K562 (cell line): ENCODE results near the gene HNRNPA3. TPM values are rescaled to one million over a fixed set of nuclear protein-coding genes. Genes with fewer than 3 reads are reported as not detected.

ENCODE experiments used
- E2F3 ChIP-seq: fragments of 250-450 bp; sonication (Bioruptor Pico); IDR thresholded peaks from 2 replicates; pipeline ENCODE4 v1.4.0; 2020; ENCODE audit warnings: mild to moderate bottlenecking
- EWSR1 ChIP-seq: fragments of 450-650 bp; IDR thresholded peaks from 2 replicates; pipeline ENCODE4 v1.6.1; 2018; ENCODE audit warnings: borderline replicate concordance, mild to moderate bottlenecking, low read depth, moderate library complexity; ENCODE audit not compliant: partially characterized antibody
- KDM4B ChIP-seq, 2 experiments: fragments of 450-650 bp in 1 of 2; sonication (generic) in 1 of 2; IDR thresholded peaks; 2 replicates each; pipeline ENCODE4 v1.6.1; 2016 to 2017; ENCODE audit warnings: borderline replicate concordance in 2 of 2, antibody characterized with exemption in 1 of 2, low read depth in 1 of 2, mild to moderate bottlenecking in 1 of 2
- NFRKB ChIP-seq: fragments of 450-650 bp; IDR thresholded peaks from 2 replicates; pipeline ENCODE4 v1.6.1; 2016; ENCODE audit warnings: low read depth
- PURB ChIP-seq: sonication (generic); formaldehyde crosslinking; IDR thresholded peaks from 2 replicates; pipeline ENCODE4 v1.9.0; 2021; ENCODE audit warnings: low read depth, mild to moderate bottlenecking, missing genetic modification reagents
- ZNF347 ChIP-seq: fragments of 450-650 bp; formaldehyde crosslinking; IDR thresholded peaks from 2 replicates; pipeline ENCODE4 v1.4.0; 2020; ENCODE audit warnings: low read depth, mild to moderate bottlenecking, moderate library complexity
- ZNF354B ChIP-seq: fragments of 250-450 bp; sonication (Bioruptor Pico); IDR thresholded peaks from 2 replicates; pipeline ENCODE4 v1.4.0; 2020
- polyA plus RNA-seq, 8 experiments: library from polyadenylated mRNA; depleted of rRNA in 4 of 8; stranded (reverse) in 5 of 8; unstranded in 3 of 8; fragments of >200 nt; fragmentation: Nextera tagmentation in 2 of 8; fragmentation: Illumina TruSeq in 1 of 8; extraction: Ambion mirVana in 2 of 8; extraction: Trizol in 1 of 8; gene quantifications; 2 replicates each; pipeline versions ENCODE4 v1.2.1 to v1.2.3, GENCODE V29; 2011 to 2014; ENCODE audit warnings: inconsistent platforms in 1 of 8, missing spikeins in 1 of 8
- total RNA-seq, 7 experiments: library from RNA; depleted of rRNA in 6 of 7; stranded (reverse); fragments of >200 nt in 6 of 7; fragmentation: Illumina TruSeq in 2 of 7; extraction: Trizol in 2 of 7; gene quantifications; 2 replicates each; pipeline versions ENCODE4 v1.2.1 to v1.2.3, GENCODE V29; 2011 to 2021; ENCODE audit warnings: low replicate concordance in 1 of 7
- TF ChIP-seq, protein P1 (sequence below), 2 experiments: fragments of 450-650 bp in 1 of 2; sonication (generic) in 1 of 2; formaldehyde crosslinking in 1 of 2; IDR thresholded peaks; 2 replicates each; pipeline versions ENCODE4 v1.7.1 to v1.9.0; 2016 to 2022; ENCODE audit warnings: inconsistent platforms in 1 of 2, mild to moderate bottlenecking in 1 of 2, missing genetic modification reagents in 1 of 2
- TF ChIP-seq, protein P2 (sequence below), 2 experiments: fragments of 450-650 bp in 1 of 2; sonication (generic) in 1 of 2; formaldehyde crosslinking in 1 of 2; IDR thresholded peaks in 1 of 2; conservative IDR thresholded peaks in 1 of 2; 2 replicates each; pipeline versions ENCODE4 v1.6.1 to v1.8.1; 2016 to 2023; ENCODE audit warnings: mild to moderate bottlenecking in 2 of 2, moderate library complexity in 2 of 2, inconsistent platforms in 1 of 2, missing genetic modification reagents in 1 of 2

Gene HNRNPA3
- total and polyA plus RNA-seq, 9 of the 15 experiments (the other 6 are each of a cell fraction or from before 2014, with no cell fraction given) = 72.8 to 428 (median 192) TPM

DNA sequence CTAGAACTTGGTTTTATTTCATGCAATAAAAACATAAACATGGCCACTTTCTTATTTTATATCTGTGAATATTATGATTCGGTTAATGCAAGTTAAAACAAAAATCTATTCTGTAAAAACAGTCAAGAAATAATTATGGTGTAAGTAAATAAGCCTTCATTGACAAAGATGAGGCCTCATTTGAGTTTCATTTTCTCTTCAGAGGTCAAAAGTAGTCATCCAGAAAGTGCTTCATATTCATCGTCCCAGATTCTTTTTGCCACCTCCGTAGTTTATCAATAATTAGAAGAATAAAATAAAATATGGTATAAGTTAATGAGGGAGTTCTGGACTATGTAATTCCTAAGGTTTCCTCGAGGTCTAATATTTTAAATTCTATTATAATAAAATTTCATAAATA lies 19.4 kb upstream of the HNRNPA3 start (continued):
- TF ChIP-seq, protein P1, sequence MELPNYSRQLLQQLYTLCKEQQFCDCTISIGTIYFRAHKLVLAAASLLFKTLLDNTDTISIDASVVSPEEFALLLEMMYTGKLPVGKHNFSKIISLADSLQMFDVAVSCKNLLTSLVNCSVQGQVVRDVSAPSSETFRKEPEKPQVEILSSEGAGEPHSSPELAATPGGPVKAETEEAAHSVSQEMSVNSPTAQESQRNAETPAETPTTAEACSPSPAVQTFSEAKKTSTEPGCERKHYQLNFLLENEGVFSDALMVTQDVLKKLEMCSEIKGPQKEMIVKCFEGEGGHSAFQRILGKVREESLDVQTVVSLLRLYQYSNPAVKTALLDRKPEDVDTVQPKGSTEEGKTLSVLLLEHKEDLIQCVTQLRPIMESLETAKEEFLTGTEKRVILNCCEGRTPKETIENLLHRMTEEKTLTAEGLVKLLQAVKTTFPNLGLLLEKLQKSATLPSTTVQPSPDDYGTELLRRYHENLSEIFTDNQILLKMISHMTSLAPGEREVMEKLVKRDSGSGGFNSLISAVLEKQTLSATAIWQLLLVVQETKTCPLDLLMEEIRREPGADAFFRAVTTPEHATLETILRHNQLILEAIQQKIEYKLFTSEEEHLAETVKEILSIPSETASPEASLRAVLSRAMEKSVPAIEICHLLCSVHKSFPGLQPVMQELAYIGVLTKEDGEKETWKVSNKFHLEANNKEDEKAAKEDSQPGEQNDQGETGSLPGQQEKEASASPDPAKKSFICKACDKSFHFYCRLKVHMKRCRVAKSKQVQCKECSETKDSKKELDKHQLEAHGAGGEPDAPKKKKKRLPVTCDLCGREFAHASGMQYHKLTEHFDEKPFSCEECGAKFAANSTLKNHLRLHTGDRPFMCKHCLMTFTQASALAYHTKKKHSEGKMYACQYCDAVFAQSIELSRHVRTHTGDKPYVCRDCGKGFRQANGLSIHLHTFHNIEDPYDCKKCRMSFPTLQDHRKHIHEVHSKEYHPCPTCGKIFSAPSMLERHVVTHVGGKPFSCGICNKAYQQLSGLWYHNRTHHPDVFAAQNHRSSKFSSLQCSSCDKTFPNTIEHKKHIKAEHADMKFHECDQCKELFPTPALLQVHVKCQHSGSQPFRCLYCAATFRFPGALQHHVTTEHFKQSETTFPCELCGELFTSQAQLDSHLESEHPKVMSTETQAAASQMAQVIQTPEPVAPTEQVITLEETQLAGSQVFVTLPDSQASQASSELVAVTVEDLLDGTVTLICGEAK (IDR thresholded peaks at IDR 0.05) = no peak
- TF ChIP-seq, protein P1 (CRISPR knock-in tag; IDR thresholded peaks at IDR 0.05) = no peak
- TF ChIP-seq E2F3 (CRISPR knock-in tag) (no peak), KDM4B (IDR thresholded peaks at IDR 0.05; ENCODE audit: borderline replicate concordance in 2 of 2, low read depth in 1 of 2) (no peak), NFRKB (no peak), PURB (CRISPR knock-in tag) (no peak), ZNF347 (CRISPR knock-in tag) (no peak), ZNF354B (no peak), EWSR1 (no peak)
- TF ChIP-seq, protein P2, sequence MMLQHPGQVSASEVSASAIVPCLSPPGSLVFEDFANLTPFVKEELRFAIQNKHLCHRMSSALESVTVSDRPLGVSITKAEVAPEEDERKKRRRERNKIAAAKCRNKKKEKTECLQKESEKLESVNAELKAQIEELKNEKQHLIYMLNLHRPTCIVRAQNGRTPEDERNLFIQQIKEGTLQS (IDR thresholded peaks at IDR 0.05) = no peak
- TF ChIP-seq, protein P2 (CRISPR knock-in tag; conservative IDR thresholded peaks at IDR 0.05) = no peak
